Measurements from ENCODE around the gene TMEM255B.

The TMEM255B gene

GRCh38 chr13:113806104-113806471, 47.1 kb downstream of the TMEM255B start:
- no peaks in the 10 kb centered on the region for H3K27me3 ChIP-seq (replicated peaks; ENCODE audit: insufficient read depth, low read length)
- no peaks in the 10 kb centered on the region for H3K9me3 ChIP-seq (replicated peaks; ENCODE audit: insufficient read depth, low read length)
- DNase-seq: no peak
- H2AFZ ChIP-seq (ENCODE audit: low read length): no peak overlapping the region
- H3K4me3 ChIP-seq (ENCODE audit: low read length): no peak overlapping the region
- H3K4me2 ChIP-seq (ENCODE audit: low read depth, low read length): no peak overlapping the region
- no peak overlapping the region for H3K27ac ChIP-seq (ENCODE audit: low read length)
- no peaks in the 10 kb centered on the region for H4K20me1 ChIP-seq (ENCODE audit: insufficient read depth, low read length)
- no peaks in the 10 kb centered on the region for H3K4me1 ChIP-seq (ENCODE audit: low read length)
- TF ChIP-seq CTCF (IDR thresholded peaks at IDR 0.05; ENCODE audit: low read length): no peak
- no peak for TF ChIP-seq EZH2phosphoT487 (IDR thresholded peaks at IDR 0.05; ENCODE audit: low read length)
- no peak for TF ChIP-seq EZH2 (optimal IDR thresholded peaks at IDR 0.05; ENCODE audit: low read depth, low read length)
- H3K36me3 ChIP-seq (replicated peaks; ENCODE audit: insufficient read depth, low read length): no peaks in the 10 kb centered on the region
- H3K79me2 ChIP-seq (ENCODE audit: low read length): no peaks in the 10 kb centered on the region
- H3F3A ChIP-seq (ENCODE audit: insufficient read depth, low read length): no peaks in the 10 kb centered on the region
- H3K9me2 ChIP-seq (replicated peaks; ENCODE audit: insufficient read depth, low read length): no peaks in the 10 kb centered on the region
- H3K9ac ChIP-seq (ENCODE audit: low read length): no peak overlapping the region

GRCh38 chr13:113806526-113806925, 47.5 kb downstream of the TMEM255B start:
- Histone ChIP-seq H3K4me2 (ENCODE audit: low read depth, low read length) (no peak overlapping the region), H2AFZ (ENCODE audit: low read length) (no peak overlapping the region), H3K9me2 (replicated peaks; ENCODE audit: insufficient read depth, low read length) (no peaks in the 10 kb centered on the region), H3K27me3 (replicated peaks; ENCODE audit: insufficient read depth, low read length) (no peaks in the 10 kb centered on the region), H3K4me1 (ENCODE audit: low read length) (no peaks in the 10 kb centered on the region), H3K27ac (ENCODE audit: low read length) (no peak overlapping the region), H3K9ac (ENCODE audit: low read length) (no peak overlapping the region), H3K9me3 (replicated peaks; ENCODE audit: insufficient read depth, low read length) (no peaks in the 10 kb centered on the region), H3K79me2 (ENCODE audit: low read length) (no peaks in the 10 kb centered on the region), H3F3A (ENCODE audit: insufficient read depth, low read length) (no peaks in the 10 kb centered on the region), H3K4me3 (ENCODE audit: low read length) (no peak overlapping the region), H3K36me3 (replicated peaks; ENCODE audit: insufficient read depth, low read length) (no peaks in the 10 kb centered on the region), H4K20me1 (ENCODE audit: insufficient read depth, low read length) (no peaks in the 10 kb centered on the region)
- TF ChIP-seq EZH2 (optimal IDR thresholded peaks at IDR 0.05; ENCODE audit: low read depth, low read length) (no peak), EZH2phosphoT487 (IDR thresholded peaks at IDR 0.05; ENCODE audit: low read length) (no peak), CTCF (IDR thresholded peaks at IDR 0.05; ENCODE audit: low read length) (no peak)
- DNase-seq: no peak

- no peak overlapping the region for H2AFZ ChIP-seq (ENCODE audit: low read length)
- no peak for DNase-seq
- H3K9me3 ChIP-seq (replicated peaks; ENCODE audit: insufficient read depth, low read length): no peaks in the 10 kb centered on the region
- no peaks in the 10 kb centered on the region for H3K27me3 ChIP-seq (replicated peaks; ENCODE audit: insufficient read depth, low read length)
- H3F3A ChIP-seq (ENCODE audit: insufficient read depth, low read length): no peaks in the 10 kb centered on the region
- H3K9me2 ChIP-seq (replicated peaks; ENCODE audit: insufficient read depth, low read length): no peaks in the 10 kb centered on the region
- H3K4me2 ChIP-seq (ENCODE audit: low read depth, low read length): no peak overlapping the region
- H3K4me3 ChIP-seq (ENCODE audit: low read length): no peak overlapping the region
- H3K36me3 ChIP-seq (replicated peaks; ENCODE audit: insufficient read depth, low read length): no peaks in the 10 kb centered on the region
- H3K9ac ChIP-seq (ENCODE audit: low read length): no peak overlapping the region
- no peaks in the 10 kb centered on the region for H4K20me1 ChIP-seq (ENCODE audit: insufficient read depth, low read length)
- H3K79me2 ChIP-seq (ENCODE audit: low read length): no peaks in the 10 kb centered on the region
- H3K27ac ChIP-seq (ENCODE audit: low read length): no peak overlapping the region
- H3K4me1 ChIP-seq (ENCODE audit: low read length): no peaks in the 10 kb centered on the region
- TF ChIP-seq CTCF (IDR thresholded peaks at IDR 0.05; ENCODE audit: low read length): no peak
- no peak for TF ChIP-seq EZH2phosphoT487 (IDR thresholded peaks at IDR 0.05; ENCODE audit: low read length)
- no peak for TF ChIP-seq EZH2 (optimal IDR thresholded peaks at IDR 0.05; ENCODE audit: low read depth, low read length)
Observed at GRCh38 chr13:113808058-113808834, 49.2 kb downstream of the TMEM255B start.
